Renal pelvis (tissue), 12 donors: Measurements from ENCODE around the gene CSF1. TPM values are rescaled to one million over a fixed set of nuclear protein-coding genes. Genes with fewer than 3 reads are reported as not detected.
"Not testable (repeated sequence)": the region's sequence is repeated elsewhere in the genome, so short reads cannot be mapped to it uniquely, and the experiment has no call there.

Experiments used
- DNase-seq: peaks from one replicate; pipeline ENCODE4 v3.0.0-alpha.2; 2013
- long read RNA-seq, 16 experiments: transcript quantifications; one replicate each; lab custom pipeline, GENCODE V29; 2026
- polyA plus RNA-seq, 3 donors: library from polyadenylated mRNA; unstranded; fragments of 120-200 nt; gene quantifications; one replicate each; pipeline ENCODE4 v1.2.1, GENCODE V29; 2013; ENCODE audit not compliant: insufficient read length in 3 of 3

The CSF1 gene
- 1 to 10 TPM; 6.9 to 9.4 (median 8.1) TPM for polyA plus RNA-seq
- long read RNA-seq, donor 1, full-length matches to known transcripts = 1 of 1 reads
- long read RNA-seq, donor 1, partial matches to known transcripts = 0 of 1 reads
- long read RNA-seq, donor 1, other reads (novel, unspliced or antisense) = 0 of 1 reads
- long read RNA-seq, donor 2, full-length matches to known transcripts = 1 of 1 reads
- long read RNA-seq, donor 2, partial matches to known transcripts = 0 of 1 reads
- long read RNA-seq, donor 2, other reads (novel, unspliced or antisense) = 0 of 1 reads
- long read RNA-seq, donor 3, full-length matches to known transcripts = 1 of 1 reads
- long read RNA-seq, donor 3, partial matches to known transcripts = 0 of 1 reads
- long read RNA-seq, donor 3, other reads (novel, unspliced or antisense) = 0 of 1 reads
- long read RNA-seq, donor 4, full-length matches to known transcripts = 2 of 2 reads
- long read RNA-seq, donor 4, partial matches to known transcripts = 0 of 2 reads
- long read RNA-seq, donor 4, other reads (novel, unspliced or antisense) = 0 of 2 reads
- long read RNA-seq, donor 5 = 0 reads
- long read RNA-seq, donor 6 = 0 reads
- long read RNA-seq, donor 7, partial matches to known transcripts = 0 of 1 reads
- long read RNA-seq, donor 7, other reads (novel, unspliced or antisense) = 0 of 1 reads
- long read RNA-seq, donor 8, full-length matches to known transcripts = 2 of 2 reads
- long read RNA-seq, donor 8, partial matches to known transcripts = 0 of 2 reads
- long read RNA-seq, donor 8, other reads (novel, unspliced or antisense) = 0 of 2 reads
- long read RNA-seq, donor 9, full-length matches to known transcripts = 2 of 2 reads
- long read RNA-seq, donor 9, partial matches to known transcripts = 0 of 2 reads
- long read RNA-seq, donor 9, other reads (novel, unspliced or antisense) = 0 of 2 reads
- long read RNA-seq, donor 10, full-length matches to known transcripts = 1 of 1 reads
- long read RNA-seq, donor 10, partial matches to known transcripts = 0 of 1 reads
- long read RNA-seq, donor 10, other reads (novel, unspliced or antisense) = 0 of 1 reads
- long read RNA-seq, donor 11 = 0 reads
- long read RNA-seq, donor 12, full-length matches to known transcripts = 2 of 2 reads
- long read RNA-seq, donor 12, partial matches to known transcripts = 0 of 2 reads
- long read RNA-seq, donor 12, other reads (novel, unspliced or antisense) = 0 of 2 reads
- long read RNA-seq, donor 13 = 0 reads
- long read RNA-seq, donor 14 = 0 reads
- long read RNA-seq, donor 15, full-length matches to known transcripts = 2 of 2 reads
- long read RNA-seq, donor 15, partial matches to known transcripts = 0 of 2 reads
- long read RNA-seq, donor 15, other reads (novel, unspliced or antisense) = 0 of 2 reads
- long read RNA-seq, donor 16, full-length matches to known transcripts = 4 of 4 reads
- long read RNA-seq, donor 16, partial matches to known transcripts = 0 of 4 reads
- long read RNA-seq, donor 16, other reads (novel, unspliced or antisense) = 0 of 4 reads

GRCh38 chr1:109910123-109910962 is at the start of gene CSF1:
Gene CSF1 (plus strand): TSS chr1:109910849. CDS start chr1:109911024, 175 bp downstream.
- DNase-seq = peak; percentile 86

DNA sequence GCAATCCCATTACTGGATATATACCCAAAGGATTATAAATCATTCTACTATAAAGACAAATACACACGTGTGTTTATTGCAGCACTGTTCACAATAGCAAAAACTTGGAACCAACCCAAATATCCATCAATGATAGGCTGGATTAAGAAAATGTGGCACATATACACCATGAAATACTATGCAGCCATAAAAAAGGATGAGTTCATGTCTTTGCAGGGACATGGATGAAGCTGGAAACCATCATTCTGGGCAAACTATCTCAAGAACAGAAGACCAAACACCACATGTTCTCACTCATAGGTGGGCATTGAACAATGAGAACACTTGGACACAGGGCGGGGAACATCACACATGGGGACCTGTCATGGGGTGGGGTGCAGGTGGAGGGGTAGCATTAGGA is 49.0 kb upstream of the CSF1 start:
- DNase-seq = not testable (repeated sequence)

DNA sequence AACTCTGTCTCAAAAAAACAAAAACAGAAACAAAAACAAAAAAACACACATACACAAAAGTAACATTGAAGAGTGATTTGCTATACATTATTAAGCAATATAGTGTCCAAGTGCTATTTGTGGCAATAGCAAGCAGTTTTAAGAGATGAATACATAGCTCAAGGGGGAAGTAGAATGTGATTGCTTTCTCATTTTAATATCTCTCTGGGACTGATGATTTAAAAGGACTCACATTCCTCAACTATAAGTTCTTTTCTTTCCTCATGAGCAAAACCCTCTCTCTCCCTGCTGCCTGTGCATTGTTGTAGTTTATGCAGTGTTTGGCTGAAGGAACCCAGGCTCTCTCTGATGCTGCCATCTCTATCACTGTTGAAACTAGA is 47.0 kb upstream of the CSF1 start:
- DNase-seq = no peak

GRCh38 chr1:109864047-109864822 is 46.4 kb upstream of the CSF1 start:
- peak; percentile 75 for DNase-seq

GRCh38 chr1:109864930-109865612 is 45.6 kb upstream of the CSF1 start:
- no peak for DNase-seq

GRCh38 chr1:109866071-109866470 is 44.6 kb upstream of the CSF1 start:
- DNase-seq = no peak

DNA sequence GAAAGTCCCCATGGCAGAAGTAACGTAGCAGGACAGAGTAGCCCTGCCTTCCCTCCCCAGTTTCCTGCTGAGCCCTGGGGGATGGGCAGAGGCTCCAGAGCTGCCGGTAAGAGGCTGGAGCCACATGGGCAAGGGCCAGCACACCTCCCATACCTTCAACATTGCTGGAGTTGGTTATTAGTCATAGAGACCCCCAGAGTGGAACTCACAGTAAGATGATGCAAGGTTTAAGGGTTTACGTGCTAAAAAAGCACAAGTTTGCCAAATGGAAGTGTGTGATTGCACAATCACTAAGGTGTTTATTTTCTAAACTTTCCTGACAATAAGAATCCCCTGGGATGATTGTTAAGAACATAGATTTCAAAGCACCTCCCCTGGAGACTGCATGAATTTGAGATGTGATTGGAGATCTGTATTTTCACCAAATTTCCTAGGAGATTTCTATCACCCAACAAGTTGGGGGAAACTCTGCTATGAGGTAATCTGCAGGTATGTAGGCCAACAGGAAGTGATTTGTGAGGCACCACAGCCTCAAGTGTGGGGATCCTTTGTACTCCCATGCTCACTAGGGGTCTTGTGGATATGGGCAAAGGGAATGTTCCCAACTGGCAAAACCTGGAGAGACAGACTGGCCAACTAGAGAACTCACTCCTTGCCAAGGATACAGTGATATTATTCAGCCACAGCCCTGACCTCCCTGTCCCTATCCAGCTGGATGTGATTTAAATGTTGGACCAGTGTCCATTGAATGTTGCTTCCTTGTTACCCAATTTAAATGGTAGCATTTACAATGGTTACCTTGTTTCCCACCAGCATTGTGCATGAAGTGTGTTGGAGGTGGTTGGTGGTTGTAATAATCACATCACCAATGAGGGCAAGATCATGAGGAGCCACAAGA is 37.1 kb upstream of the CSF1 start:
- no peak for DNase-seq

DNA sequence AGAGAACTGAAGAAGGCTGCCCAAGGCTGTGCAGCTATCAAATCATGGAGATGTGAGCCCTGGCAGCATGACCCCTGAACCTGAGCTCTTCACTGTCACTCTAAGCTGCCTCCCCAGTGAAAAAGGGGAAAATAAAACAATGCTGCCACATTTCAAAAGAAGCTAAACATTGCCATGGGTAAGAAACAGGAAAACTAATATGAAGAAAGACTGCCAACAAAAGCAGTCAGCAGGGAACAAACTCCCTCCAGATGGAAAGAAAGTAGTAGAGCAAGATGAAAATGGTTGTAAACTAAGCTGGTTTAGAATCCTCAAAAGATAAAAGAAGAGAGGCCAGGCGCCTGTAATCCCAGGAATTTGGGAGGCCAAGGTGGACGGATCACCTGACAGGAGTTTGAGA is 36.2 kb upstream of the CSF1 start:
- no peak for DNase-seq

DNA sequence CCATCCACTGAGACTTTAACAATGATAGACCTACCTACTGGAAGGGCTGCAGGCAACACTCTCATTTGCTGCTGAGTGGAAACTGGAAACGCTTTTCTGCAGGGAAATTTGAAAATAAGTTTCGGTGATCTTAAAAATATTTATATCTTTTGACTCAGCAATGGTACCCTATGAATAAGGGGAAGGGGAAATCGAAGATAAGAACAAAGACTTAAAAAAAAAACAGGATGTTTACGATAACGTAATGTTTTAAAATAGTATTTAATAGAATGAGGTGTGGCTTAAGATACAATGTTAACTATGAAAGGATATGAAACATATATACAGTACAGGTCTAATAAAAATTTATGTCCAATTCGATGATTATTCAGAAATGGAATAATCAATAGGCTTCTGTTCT is 34.8 kb upstream of the CSF1 start:
- no peak for DNase-seq

DNA sequence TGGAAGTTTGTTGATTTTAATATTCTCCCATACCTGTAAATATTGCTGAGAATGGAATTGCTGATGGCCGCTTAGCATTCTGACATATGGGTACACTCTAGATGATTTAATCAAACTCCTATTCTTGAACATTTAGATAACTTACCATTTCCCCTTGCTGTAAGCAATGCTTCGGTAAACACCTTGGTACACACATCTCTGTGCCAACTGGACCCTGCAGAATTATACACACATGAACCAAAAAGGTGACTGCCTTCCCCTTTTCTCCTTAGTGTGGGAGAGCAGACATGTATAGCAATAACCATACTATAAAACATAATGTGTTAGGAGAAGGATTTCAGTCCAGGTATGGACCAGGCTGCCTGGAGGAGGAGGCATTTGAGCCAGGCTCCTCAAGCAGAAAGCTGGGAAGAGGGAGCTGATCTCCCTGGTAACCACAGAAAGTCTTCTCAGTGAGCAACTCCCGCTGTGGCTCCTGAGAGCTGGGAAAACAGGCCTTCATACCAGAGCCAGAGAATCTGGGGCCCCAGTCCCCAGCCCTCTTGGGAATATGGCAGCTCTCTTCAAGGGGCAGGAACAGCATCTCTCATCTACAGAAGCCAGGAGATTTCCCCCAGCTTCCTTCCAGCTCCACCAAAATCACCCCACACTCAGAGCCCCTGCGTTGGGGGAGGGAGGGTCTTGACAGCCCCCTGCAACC is 33.9 kb upstream of the CSF1 start:
- no peak for DNase-seq

GRCh38 chr1:109877317-109877771 is 33.3 kb upstream of the CSF1 start:
- DNase-seq = peak; percentile 65

- DNase-seq = no peak
Measured at GRCh38 chr1:109877776-109878175, 32.9 kb upstream of the CSF1 start.

DNA sequence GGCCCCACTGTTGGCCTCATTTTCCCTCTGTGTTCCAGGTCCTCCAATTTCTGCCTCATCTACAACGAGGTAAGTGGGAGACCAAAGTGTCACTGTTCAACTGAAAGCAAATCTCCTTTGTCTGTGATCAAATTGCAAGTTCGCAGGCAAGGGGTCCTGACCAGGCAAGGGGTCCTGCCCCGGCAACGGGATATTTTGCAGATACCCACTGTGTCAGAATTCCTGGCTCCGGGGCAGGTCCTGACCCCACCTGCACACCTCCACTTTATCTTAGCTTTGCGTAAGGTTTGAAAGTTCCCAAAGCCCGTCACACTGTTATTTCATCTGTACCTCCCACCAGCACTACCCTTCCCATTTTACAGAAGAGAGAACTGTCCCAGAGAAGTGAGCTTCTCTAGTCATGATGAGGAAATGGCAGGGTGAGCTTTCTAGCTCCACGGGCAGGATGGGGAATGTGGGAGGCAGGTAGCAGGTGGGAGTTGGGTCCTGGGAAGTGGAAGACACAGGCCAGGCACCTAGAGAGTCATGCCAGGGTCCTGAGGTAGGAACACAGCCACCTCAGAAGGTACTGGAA is 32.0 kb upstream of the CSF1 start:
- DNase-seq = no peak

GRCh38 chr1:109879371-109879770 is 31.3 kb upstream of the CSF1 start:
- DNase-seq = not testable (repeated sequence)

- DNase-seq = no peak
Measured at GRCh38 chr1:109879881-109880525, 30.6 kb upstream of the CSF1 start.
